ENCODE data around the gene FNDC1. TPM values are rescaled to one million over a fixed set of nuclear protein-coding genes. Genes with fewer than 3 reads are reported as not detected.

FNDC1 gene
- total and polyA plus RNA-seq, 9 donors: 73.6 to 344 (median 187) TPM

DNA sequence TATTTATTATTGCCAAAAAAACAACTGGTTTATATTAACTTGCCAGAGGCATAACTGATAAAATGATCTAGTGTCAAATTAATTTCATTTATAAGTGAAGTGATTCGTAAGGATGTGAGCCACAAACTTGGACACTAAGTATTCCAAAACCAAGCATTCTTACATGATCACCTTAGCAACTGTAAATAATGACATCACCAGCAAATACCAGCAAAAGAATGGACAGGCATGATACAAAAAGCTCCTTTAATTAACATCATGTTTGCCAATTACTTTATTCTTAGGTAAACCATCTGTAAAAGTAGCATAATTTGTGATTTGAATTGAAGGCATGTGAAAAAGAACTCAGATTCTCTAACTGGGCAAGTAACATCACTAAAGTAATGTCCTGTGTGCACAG is 17.2 kb upstream of the FNDC1 start:
- no CpG with 5 or more reads among the region's 1 CpG for WGBS (ENCODE audit: insufficient coverage)

GRCh38 chr6:159152782-159153181 is 16.4 kb upstream of the FNDC1 start:
- Histone ChIP-seq H3K36me3 (ENCODE audit: control insufficient read depth, insufficient read depth, low read length) (no peaks in the 10 kb centered on the region), H3K4me3 (ENCODE audit: low read length) (no peak overlapping the region), H3K27ac (ENCODE audit: low read length) (peak overlapping the region; percentile 0), H3K4me1 (ENCODE audit: control insufficient read depth, insufficient read depth, low read length) (no peaks in the 10 kb centered on the region), H3K9me3 (replicated peaks; ENCODE audit: control insufficient read depth, low read depth, low read length) (peaks cover 2% of the 10 kb centered on the region), H3K27me3 (ENCODE audit: control insufficient read depth, insufficient read depth, low read length) (peaks cover 3% of the 10 kb centered on the region)
- peak; percentile 87 for DNase-seq
- no CpG with 5 or more reads among the region's 2 CpGs for WGBS (ENCODE audit: insufficient coverage)

More for the DNA sequence above, 17.2 kb upstream of the FNDC1 start:
- peaks cover 3% of the 10 kb centered on the region for H3K27me3 ChIP-seq (ENCODE audit: control insufficient read depth, insufficient read depth, low read length)
- no peaks in the 10 kb centered on the region for H3K4me1 ChIP-seq (ENCODE audit: control insufficient read depth, insufficient read depth, low read length)
- peak overlapping the region; percentile 0 for H3K27ac ChIP-seq (ENCODE audit: low read length)
- H3K36me3 ChIP-seq (ENCODE audit: control insufficient read depth, insufficient read depth, low read length): no peaks in the 10 kb centered on the region
- no peak overlapping the region for H3K4me3 ChIP-seq (ENCODE audit: low read length)
- DNase-seq: peak; percentile 80
- H3K9me3 ChIP-seq (replicated peaks; ENCODE audit: control insufficient read depth, low read depth, low read length): peaks cover 2% of the 10 kb centered on the region

GRCh38 chr6:159155679-159156078 is 13.5 kb upstream of the FNDC1 start:
- no CpG with 5 or more reads among the region's 2 CpGs for WGBS (ENCODE audit: insufficient coverage)
- Histone ChIP-seq H3K27ac (ENCODE audit: low read length) (no peak overlapping the region), H3K27me3 (ENCODE audit: control insufficient read depth, insufficient read depth, low read length) (no peaks in the 10 kb centered on the region), H3K9me3 (replicated peaks; ENCODE audit: control insufficient read depth, low read depth, low read length) (peaks cover 2% of the 10 kb centered on the region), H3K36me3 (ENCODE audit: control insufficient read depth, insufficient read depth, low read length) (no peaks in the 10 kb centered on the region), H3K4me1 (ENCODE audit: control insufficient read depth, insufficient read depth, low read length) (no peaks in the 10 kb centered on the region), H3K4me3 (ENCODE audit: low read length) (no peak overlapping the region)
- no peak for DNase-seq

- Histone ChIP-seq H3K36me3 (ENCODE audit: control insufficient read depth, insufficient read depth, low read length) (no peaks in the 10 kb centered on the region), H3K9me3 (replicated peaks; ENCODE audit: control insufficient read depth, low read depth, low read length) (peaks cover 2% of the 10 kb centered on the region), H3K27ac (ENCODE audit: low read length) (no peak overlapping the region), H3K4me3 (ENCODE audit: low read length) (no peak overlapping the region), H3K4me1 (ENCODE audit: control insufficient read depth, insufficient read depth, low read length) (no peaks in the 10 kb centered on the region), H3K27me3 (ENCODE audit: control insufficient read depth, insufficient read depth, low read length) (no peaks in the 10 kb centered on the region)
- DNase-seq: no peak
- WGBS (ENCODE audit: insufficient coverage): no CpG with 5 or more reads among the region's 1 CpG
These were observed 13.1 kb upstream of the FNDC1 start for GRCh38 chr6:159156089-159156488.

DNA sequence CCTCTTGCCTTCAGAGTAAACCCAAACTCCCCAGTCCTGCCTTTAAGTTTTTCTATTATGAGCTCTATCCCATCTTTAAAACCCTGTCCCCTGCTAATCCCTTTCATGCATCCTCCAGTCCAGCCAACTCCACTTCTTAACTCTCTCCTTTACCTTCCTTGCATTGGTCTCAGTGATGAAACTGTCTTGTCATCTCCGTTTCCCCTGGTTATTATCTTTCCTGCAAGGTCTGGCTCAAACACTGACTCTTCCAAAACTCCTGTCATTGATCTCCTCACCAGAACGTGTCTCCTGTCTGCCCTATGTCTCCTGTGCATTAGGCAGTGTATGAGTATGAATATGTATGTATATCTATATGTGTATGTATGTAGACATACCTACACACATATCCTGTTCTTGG is 11.8 kb upstream of the FNDC1 start:
- no peak overlapping the region for H3K27ac ChIP-seq (ENCODE audit: low read length)
- no peaks in the 10 kb centered on the region for H3K36me3 ChIP-seq (ENCODE audit: control insufficient read depth, insufficient read depth, low read length)
- H3K4me1 ChIP-seq (ENCODE audit: control insufficient read depth, insufficient read depth, low read length): no peaks in the 10 kb centered on the region
- H3K4me3 ChIP-seq (ENCODE audit: low read length): no peak overlapping the region
- 40% methylated on average over 1 of the region's 2 CpGs for WGBS (ENCODE audit: insufficient coverage)
- H3K27me3 ChIP-seq (ENCODE audit: control insufficient read depth, insufficient read depth, low read length): no peaks in the 10 kb centered on the region
- H3K9me3 ChIP-seq (replicated peaks; ENCODE audit: control insufficient read depth, low read depth, low read length): peaks cover 2% of the 10 kb centered on the region
- no peak for DNase-seq

DNA sequence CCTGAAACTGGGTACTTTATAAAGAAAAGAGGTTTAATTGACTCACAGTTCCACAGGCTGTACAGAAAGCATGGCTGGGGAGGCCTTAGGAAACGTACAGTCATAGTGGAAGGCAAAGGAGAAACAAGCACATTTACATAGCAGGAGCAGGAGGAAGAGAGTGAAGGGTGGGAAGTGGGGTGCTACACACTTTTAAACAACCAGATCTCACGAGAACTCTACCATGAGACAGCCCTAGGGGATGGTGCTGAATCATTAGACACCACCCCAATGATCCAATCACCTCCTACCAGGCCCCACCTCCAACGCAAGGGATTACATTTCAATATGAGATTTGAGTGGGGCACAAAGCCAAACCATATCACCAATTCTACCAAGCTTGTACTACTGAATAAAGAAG is 7.4 kb upstream of the FNDC1 start:
- Histone ChIP-seq H3K4me1 (ENCODE audit: control insufficient read depth, insufficient read depth, low read length) (peaks cover 17% of the 10 kb centered on the region), H3K27me3 (ENCODE audit: control insufficient read depth, insufficient read depth, low read length) (no peaks in the 10 kb centered on the region), H3K36me3 (ENCODE audit: control insufficient read depth, insufficient read depth, low read length) (no peaks in the 10 kb centered on the region), H3K27ac (ENCODE audit: low read length) (no peak overlapping the region), H3K9me3 (replicated peaks; ENCODE audit: control insufficient read depth, low read depth, low read length) (no peaks in the 10 kb centered on the region), H3K4me3 (ENCODE audit: low read length) (no peak overlapping the region)
- DNase-seq: no peak
- 0% methylated on average over 1 of the region's 3 CpGs for WGBS (ENCODE audit: insufficient coverage)

DNA sequence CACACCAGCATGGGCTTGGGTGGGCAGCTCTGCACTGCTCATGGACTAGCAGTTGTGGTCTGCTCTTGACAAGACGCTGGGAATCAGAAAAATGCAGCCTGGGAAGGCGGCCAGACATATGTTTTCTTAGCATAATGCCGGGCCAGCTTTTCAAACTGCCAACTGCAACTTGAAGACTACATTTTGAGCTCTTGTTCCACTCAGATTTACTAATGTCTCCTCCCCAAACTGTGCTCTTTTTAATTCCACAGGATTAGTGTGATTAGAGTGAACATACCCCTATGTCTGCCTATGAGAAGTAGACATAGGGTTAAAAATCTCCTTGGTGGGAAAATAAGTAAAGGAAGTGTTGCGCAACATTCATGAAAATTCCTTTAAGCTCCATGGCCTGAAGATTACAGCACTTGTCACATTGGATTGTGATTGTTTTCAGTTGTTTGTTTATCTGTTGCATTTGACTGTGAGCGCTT is 5.3 kb upstream of the FNDC1 start:
- DNase-seq: peak; percentile 95
- peak overlapping the region; percentile 66 for H3K27ac ChIP-seq (ENCODE audit: low read length)
- WGBS (ENCODE audit: insufficient coverage): 9% methylated on average over 3 of the region's 5 CpGs

GRCh38 chr6:159168536-159169192 is 536 bp upstream of the FNDC1 start:
- Histone ChIP-seq H3K27me3 (ENCODE audit: control insufficient read depth, insufficient read depth, low read length) (peaks cover 45% of the 10 kb centered on the region), H3K9me3 (replicated peaks; ENCODE audit: control insufficient read depth, low read depth, low read length) (no peaks in the 10 kb centered on the region), H3K36me3 (ENCODE audit: control insufficient read depth, insufficient read depth, low read length) (no peaks in the 10 kb centered on the region), H3K4me1 (ENCODE audit: control insufficient read depth, insufficient read depth, low read length) (peaks cover 27% of the 10 kb centered on the region), H3K27ac (ENCODE audit: low read length) (peak overlapping the region; percentile 73), H3K4me3 (ENCODE audit: low read length) (peak overlapping the region; percentile 47)
- DNase-seq: peak; percentile 90
- WGBS (ENCODE audit: insufficient coverage): 7% methylated on average over 43 of the region's 43 CpGs

More for the DNA sequence above, 5.3 kb upstream of the FNDC1 start:
- Histone ChIP-seq H3K4me3 (ENCODE audit: low read length) (no peak overlapping the region), H3K9me3 (replicated peaks; ENCODE audit: control insufficient read depth, low read depth, low read length) (no peaks in the 10 kb centered on the region), H3K36me3 (ENCODE audit: control insufficient read depth, insufficient read depth, low read length) (no peaks in the 10 kb centered on the region), H3K4me1 (ENCODE audit: control insufficient read depth, insufficient read depth, low read length) (peaks cover 23% of the 10 kb centered on the region), H3K27me3 (ENCODE audit: control insufficient read depth, insufficient read depth, low read length) (peaks cover 19% of the 10 kb centered on the region)

DNA sequence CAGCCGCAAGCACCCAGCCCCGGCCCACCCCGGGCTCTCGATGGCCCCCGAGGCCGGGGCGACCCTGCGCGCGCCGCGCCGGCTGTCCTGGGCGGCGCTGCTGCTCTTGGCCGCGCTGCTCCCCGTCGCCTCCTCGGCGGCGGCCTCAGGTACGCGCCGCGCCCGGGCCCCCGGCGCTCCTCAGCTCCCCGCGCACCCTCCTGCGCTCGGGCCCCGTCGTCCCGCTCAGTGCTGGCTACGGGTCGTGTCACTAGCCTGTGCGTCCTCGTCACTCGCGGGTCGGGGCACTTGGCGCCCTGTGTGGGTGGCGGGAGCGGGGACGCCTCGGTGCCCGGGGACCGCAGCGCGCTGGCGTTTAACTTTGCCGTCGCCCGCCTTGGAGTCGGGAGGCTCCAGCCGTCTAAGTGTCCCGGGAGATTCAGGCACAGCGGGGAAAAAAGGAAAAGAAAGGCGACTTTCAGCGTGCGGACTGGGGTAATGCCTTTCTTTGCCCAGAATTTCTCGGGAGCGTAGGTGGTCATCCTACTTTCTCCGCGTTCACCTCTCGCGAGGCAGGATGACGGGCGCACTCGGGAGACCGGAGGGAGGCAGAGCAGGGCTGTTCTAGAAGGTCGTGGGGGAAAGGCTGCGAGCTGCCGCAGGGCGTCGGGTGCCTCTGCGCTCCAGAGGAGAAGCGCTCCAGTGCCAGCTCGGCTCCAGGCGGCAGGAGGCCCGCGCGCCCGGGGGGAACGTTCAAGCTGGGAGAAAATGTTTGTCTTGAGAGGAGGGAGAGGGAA is 545 bp downstream of the FNDC1 start:
- Histone ChIP-seq H3K4me3 (ENCODE audit: low read length) (peak overlapping the region; percentile 68), H3K4me1 (ENCODE audit: control insufficient read depth, insufficient read depth, low read length) (peaks cover 23% of the 10 kb centered on the region), H3K36me3 (ENCODE audit: control insufficient read depth, insufficient read depth, low read length) (no peaks in the 10 kb centered on the region), H3K27me3 (ENCODE audit: control insufficient read depth, insufficient read depth, low read length) (peaks cover 55% of the 10 kb centered on the region), H3K9me3 (replicated peaks; ENCODE audit: control insufficient read depth, low read depth, low read length) (no peaks in the 10 kb centered on the region), H3K27ac (ENCODE audit: low read length) (peak overlapping the region; percentile 87)
- WGBS (ENCODE audit: insufficient coverage): under 1% methylated on average over 79 of the region's 87 CpGs
- DNase-seq: peak; percentile 85

GRCh38 chr6:159170333-159170672 is 1.1 kb downstream of the FNDC1 start:
- DNase-seq: no peak
- Histone ChIP-seq H3K36me3 (ENCODE audit: control insufficient read depth, insufficient read depth, low read length) (no peaks in the 10 kb centered on the region), H3K27me3 (ENCODE audit: control insufficient read depth, insufficient read depth, low read length) (peaks cover 55% of the 10 kb centered on the region), H3K4me3 (ENCODE audit: low read length) (peak overlapping the region; percentile 68), H3K27ac (ENCODE audit: low read length) (peak overlapping the region; percentile 87), H3K9me3 (replicated peaks; ENCODE audit: control insufficient read depth, low read depth, low read length) (no peaks in the 10 kb centered on the region), H3K4me1 (ENCODE audit: control insufficient read depth, insufficient read depth, low read length) (peaks cover 19% of the 10 kb centered on the region)
- 0% methylated on average over 3 of the region's 7 CpGs for WGBS (ENCODE audit: insufficient coverage)
